Right atrium auricular region (tissue), 2 donors: ENCODE measurements around the gene MT1X. TPM values are rescaled to one million over a fixed set of nuclear protein-coding genes. Genes with fewer than 3 reads are reported as not detected.
"Not testable (repeated sequence)": the region's sequence is repeated elsewhere in the genome, so short reads cannot be mapped to it uniquely, and the experiment has no call there.

Source experiments
- DNase-seq: peaks from one replicate; pipeline ENCODE4 v3.0.0-alpha.2; 2019; ENCODE audit warnings: low spot score
- H3K27ac ChIP-seq, 2 donors: fragments of 200-600 bp; sonication (generic); 1 replicate in 1 of 2; 2 replicates in 1 of 2; pipeline ENCODE4 v1.5.1; 2016 to 2019
- H3K27me3 ChIP-seq, 2 donors: fragments of 200-600 bp; sonication (generic); one replicate each; pipeline versions ENCODE4 v1.5.1 to v1.6.0; 2017 to 2019
- H3K36me3 ChIP-seq: fragments of 200-600 bp; sonication (generic); one replicate; pipeline ENCODE4 v1.5.1; 2016
- H3K4me1 ChIP-seq, 2 donors: fragments of 200-600 bp; sonication (generic); one replicate each; pipeline versions ENCODE4 v1.5.1 to v1.6.0; 2017 to 2019
- H3K4me3 ChIP-seq, 2 donors: fragments of 200-600 bp; sonication (generic); 1 replicate in 1 of 2; 2 replicates in 1 of 2; pipeline ENCODE4 v1.5.1; 2017 to 2019; ENCODE audit warnings: mild to moderate bottlenecking in 1 of 2, moderate library complexity in 1 of 2
- H3K9me3 ChIP-seq, 2 donors: fragments of 200-600 bp; sonication (generic); one replicate each; pipeline ENCODE4 v1.5.1; 2019
- CTCF ChIP-seq, 2 donors: fragments of 200-600 bp; sonication (generic); IDR thresholded peaks; one replicate each; pipeline ENCODE4 v1.5.1; 2019; ENCODE audit warnings: antibody characterized with exemption in 2 of 2
- total RNA-seq, 2 donors: library from RNA; depleted of rRNA; stranded (reverse); fragments of >200 nt; gene quantifications; one replicate each; pipeline ENCODE4 v1.1.0, GENCODE V29; 2016

The MT1X gene
- total RNA-seq, 2 donors from 2014 or later: 193 to 287 TPM

- Histone ChIP-seq H3K27ac (no peak within 1 kb of the TSS), H3K27me3 (peaks cover 13 to 15% of the 10 kb centered on the region in 2 donors), H3K36me3 (no peaks in the 10 kb centered on the region), H3K9me3 (no peaks in the 10 kb centered on the region), H3K4me3 (peak within 1 kb of the TSS in 1 of 2 donors; percentile 29), H3K4me1 (peaks cover 0 to 21% of the 10 kb centered on the region in 2 donors)
- TF ChIP-seq CTCF (IDR thresholded peaks at IDR 0.05): no peak
- no peak for DNase-seq
Observed at GRCh38 chr16:56667581-56668571, 14.4 kb upstream of the MT1X start, which contains the start of gene MT1G. Gene MT1G, minus strand, starts transcription at chr16:56668065. Its CDS starts 72 bp downstream, at chr16:56667993.

GRCh38 chr16:56669005-56669839 lies 13.0 kb upstream of the MT1X start, which contains the start of gene MT1H:
Gene MT1H, plus strand, starts transcription at chr16:56669814. Its CDS starts 71 bp downstream, at chr16:56669885.
- no peak within 1 kb of the TSS for H3K4me3 ChIP-seq
- H3K27me3 ChIP-seq: peaks cover 5 to 13% of the 10 kb centered on the region in 2 donors
- no peak within 1 kb of the TSS for H3K27ac ChIP-seq
- no peaks in the 10 kb centered on the region for H3K36me3 ChIP-seq
- TF ChIP-seq CTCF (IDR thresholded peaks at IDR 0.05): no peak
- no peak for DNase-seq
- no peaks in the 10 kb centered on the region for H3K9me3 ChIP-seq
- H3K4me1 ChIP-seq: peaks cover 0 to 18% of the 10 kb centered on the region in 2 donors

- DNase-seq: no peak
- TF ChIP-seq CTCF (IDR thresholded peaks at IDR 0.05): no peak
- Histone ChIP-seq H3K27me3 (peaks cover 5 to 13% of the 10 kb centered on the region in 2 donors), H3K9me3 (no peaks in the 10 kb centered on the region), H3K4me3 (no peak overlapping the region), H3K27ac (no peak overlapping the region), H3K36me3 (no peaks in the 10 kb centered on the region), H3K4me1 (peaks cover 0 to 18% of the 10 kb centered on the region in 2 donors)
Observed at GRCh38 chr16:56669840-56670619, 12.2 kb upstream of the MT1X start.

GRCh38 chr16:56670620-56670934 lies 11.7 kb upstream of the MT1X start:
- Histone ChIP-seq H3K36me3 (no peaks in the 10 kb centered on the region), H3K27ac (no peak overlapping the region), H3K4me1 (peaks cover 0 to 20% of the 10 kb centered on the region in 2 donors), H3K27me3 (peaks cover 5 to 13% of the 10 kb centered on the region in 2 donors), H3K9me3 (no peaks in the 10 kb centered on the region), H3K4me3 (no peak overlapping the region)
- TF ChIP-seq CTCF (IDR thresholded peaks at IDR 0.05): no peak
- DNase-seq: no peak

GRCh38 chr16:56671691-56672090 lies 10.6 kb upstream of the MT1X start:
- H3K27me3 ChIP-seq: peaks cover 5 to 13% of the 10 kb centered on the region in 2 donors
- not testable (repeated sequence) for DNase-seq

GRCh38 chr16:56672171-56672570 lies 10.1 kb upstream of the MT1X start:
- H3K36me3 ChIP-seq, H3K27ac ChIP-seq, H3K4me3 ChIP-seq, H3K9me3 ChIP-seq, DNase-seq: not testable (repeated sequence)
- Histone ChIP-seq H3K27me3 (peaks cover 5 to 13% of the 10 kb centered on the region in 2 donors), H3K4me1 (peaks cover 0 to 28% of the 10 kb centered on the region in 2 donors)

More at GRCh38 chr16:56671691-56672090, 10.6 kb upstream of the MT1X start:
- H3K4me3 ChIP-seq, H3K36me3 ChIP-seq, H3K9me3 ChIP-seq, H3K27ac ChIP-seq: not testable (repeated sequence)
- H3K4me1 ChIP-seq: peaks cover 0 to 28% of the 10 kb centered on the region in 2 donors
